Measurements from ENCODE around the gene BMPR1B. TPM values are rescaled to one million over a fixed set of nuclear protein-coding genes. Genes with fewer than 3 reads are reported as not detected.

Gene BMPR1B
- total and polyA plus RNA-seq, 2 donors = 0.13 to 1.7 TPM

DNA sequence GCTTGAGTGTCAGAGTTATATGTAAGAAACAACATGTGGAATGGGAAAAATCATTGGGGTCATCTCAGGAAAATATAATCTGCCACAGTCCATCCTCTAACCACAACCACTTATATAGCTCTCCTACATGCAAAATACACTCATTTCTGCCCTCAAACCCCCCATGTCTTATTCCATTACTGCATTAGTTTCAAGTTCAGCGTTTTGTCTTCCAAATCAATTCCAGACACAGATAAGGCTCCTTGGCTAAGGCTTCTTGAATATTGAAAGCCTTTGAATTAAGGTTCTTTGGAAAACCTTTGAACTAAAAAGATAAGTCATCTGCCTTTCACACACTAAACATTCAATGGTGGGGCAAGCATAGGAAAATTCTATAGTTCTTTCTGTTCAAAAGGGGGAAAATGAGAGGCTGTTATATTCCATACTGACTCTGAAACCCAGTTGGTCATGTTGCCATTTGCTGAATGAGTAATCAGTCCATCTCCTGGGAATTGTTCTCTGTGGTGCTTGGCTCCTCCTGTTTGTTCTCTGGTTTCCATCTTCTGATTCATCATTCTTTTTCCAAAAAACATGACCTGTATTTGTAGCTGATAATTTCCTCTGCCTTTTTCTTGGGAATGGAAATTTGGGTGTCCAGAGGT lies 218.7 kb downstream of the BMPR1B start:
- Histone ChIP-seq H3K36me3 (ENCODE audit: insufficient read depth) (no peaks in the 10 kb centered on the region), H3K4me3 (ENCODE audit: low read depth, low read length) (no peak overlapping the region), H3K4me1 (ENCODE audit: insufficient read depth) (no peaks in the 10 kb centered on the region), H3K27ac (ENCODE audit: low read depth) (no peak overlapping the region)
- 31% methylated on average over 1 of the region's 1 CpG for whole genome bisulfite sequencing
- no peak for DNase-seq (ENCODE audit: extremely low spot score)

DNA sequence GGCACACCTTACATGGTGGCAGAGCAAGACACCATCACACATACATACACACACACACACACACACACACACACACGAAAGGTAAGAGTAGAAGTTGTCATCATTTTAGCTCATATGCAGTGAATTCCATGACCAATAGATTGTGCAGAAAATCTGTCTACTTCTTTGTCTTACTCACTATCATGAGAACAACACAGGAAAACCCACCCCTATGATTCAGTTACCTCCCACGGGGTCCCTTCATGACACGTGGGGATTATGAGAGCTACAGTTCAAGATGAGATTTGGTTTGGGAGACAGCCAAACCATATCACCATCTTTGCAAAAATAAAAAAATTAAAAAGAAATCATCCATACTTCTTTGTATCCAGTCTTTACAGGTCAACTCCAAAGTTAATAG lies 221.1 kb downstream of the BMPR1B start:
- Histone ChIP-seq H3K4me1 (ENCODE audit: insufficient read depth) (no peaks in the 10 kb centered on the region), H3K4me3 (ENCODE audit: low read depth, low read length) (no peak overlapping the region), H3K27ac (ENCODE audit: low read depth) (no peak overlapping the region), H3K36me3 (ENCODE audit: insufficient read depth) (no peaks in the 10 kb centered on the region)
- 70% methylated on average over 3 of the region's 3 CpGs for WGBS
- no peak for DNase-seq (ENCODE audit: extremely low spot score)

DNA sequence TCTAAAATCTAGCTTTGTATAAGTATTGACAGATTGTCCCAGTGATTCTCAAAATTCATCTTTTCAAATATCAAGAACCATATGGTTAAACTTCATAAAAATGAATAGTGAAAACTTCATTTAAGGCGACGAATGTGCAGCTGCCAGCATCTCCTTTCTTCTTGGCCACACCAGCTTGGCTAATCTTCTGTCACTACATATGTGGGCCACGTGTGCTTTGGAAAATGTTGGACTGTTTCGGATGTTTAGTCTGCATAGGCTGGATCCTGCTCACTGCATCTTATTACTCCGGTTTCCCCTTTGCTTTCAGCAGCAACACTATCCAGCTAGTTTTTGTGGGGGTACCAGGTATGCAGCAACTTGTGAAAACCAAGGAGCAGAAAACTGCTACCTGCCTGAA lies 221.9 kb downstream of the BMPR1B start:
- H3K4me1 ChIP-seq (ENCODE audit: insufficient read depth) = no peaks in the 10 kb centered on the region
- H3K27ac ChIP-seq (ENCODE audit: low read depth) = no peak overlapping the region
- H3K4me3 ChIP-seq (ENCODE audit: low read depth, low read length) = no peak overlapping the region
- no peaks in the 10 kb centered on the region for H3K36me3 ChIP-seq (ENCODE audit: insufficient read depth)
- WGBS = 62% methylated on average over 5 of the region's 5 CpGs
- DNase-seq (ENCODE audit: extremely low spot score) = no peak

DNA sequence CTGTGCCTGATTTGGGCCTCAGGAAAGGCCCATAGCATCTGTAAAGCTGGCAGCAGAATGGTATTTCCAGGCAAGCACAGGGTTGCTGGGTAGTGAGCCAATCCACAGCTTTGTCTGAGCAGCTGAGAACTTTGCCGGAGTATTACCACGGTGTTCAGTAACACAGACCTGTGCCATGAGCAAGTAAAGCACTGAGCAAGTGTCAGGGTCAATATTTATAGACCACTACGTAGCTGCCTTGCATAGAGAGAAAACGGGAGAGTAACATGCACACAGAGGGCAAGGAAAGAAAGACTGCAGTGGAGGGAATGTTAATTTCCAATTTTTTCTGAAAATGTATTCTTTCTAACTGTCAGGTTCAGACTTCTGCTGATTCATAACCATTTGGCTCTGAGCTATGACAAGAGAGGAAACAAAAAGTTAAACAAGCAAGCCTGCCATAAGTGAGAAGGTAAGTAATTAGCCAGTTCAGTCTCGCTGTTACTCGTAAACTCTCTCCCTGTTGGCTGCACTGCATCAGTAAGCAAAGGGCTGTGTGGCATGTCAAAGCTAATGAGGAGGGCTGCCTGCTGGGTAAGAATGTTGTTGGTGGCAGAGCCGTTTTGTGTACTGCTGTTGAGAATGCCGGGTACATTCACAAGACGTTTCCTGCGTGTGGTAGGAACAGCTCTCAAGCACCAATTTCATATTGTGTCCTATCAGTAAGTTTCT lies 238.1 kb downstream of the BMPR1B start:
- Histone ChIP-seq H3K36me3 (ENCODE audit: insufficient read depth) (no peaks in the 10 kb centered on the region), H3K4me3 (ENCODE audit: low read depth, low read length) (no peak overlapping the region), H3K4me1 (ENCODE audit: insufficient read depth) (no peaks in the 10 kb centered on the region), H3K27ac (ENCODE audit: low read depth) (no peak overlapping the region)
- 17% methylated on average over 10 of the region's 10 CpGs for WGBS
- DNase-seq (ENCODE audit: extremely low spot score) = no peak

DNA sequence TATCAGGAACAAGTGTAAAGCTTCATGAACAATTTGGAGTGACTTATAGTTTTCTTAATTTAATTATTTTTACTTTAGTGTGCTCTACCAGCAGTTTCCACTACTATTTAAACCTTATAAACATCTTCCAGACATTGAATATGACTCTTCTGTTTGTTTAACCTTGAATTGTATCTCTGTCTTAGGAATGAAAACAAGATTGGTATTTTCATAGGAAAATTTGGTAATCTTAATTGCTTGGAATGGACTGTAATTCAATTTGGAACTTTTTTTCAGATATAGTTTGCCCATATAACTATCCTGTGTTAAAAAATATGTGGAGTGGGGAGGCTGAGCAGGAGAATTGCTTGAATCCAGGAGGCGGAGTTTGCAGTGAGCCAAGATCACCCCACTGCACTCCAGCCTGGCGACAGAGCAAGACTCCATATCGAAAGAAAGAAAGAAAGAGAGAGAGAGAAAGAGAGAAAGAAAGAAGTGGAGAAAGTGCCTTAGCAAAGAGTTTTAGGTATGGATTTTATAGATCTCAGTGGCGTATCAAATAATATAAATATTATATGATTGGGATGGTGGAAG lies 242.4 kb downstream of the BMPR1B start:
- no peak overlapping the region for H3K27ac ChIP-seq (ENCODE audit: low read depth)
- no peaks in the 10 kb centered on the region for H3K36me3 ChIP-seq (ENCODE audit: insufficient read depth)
- no peak for DNase-seq (ENCODE audit: extremely low spot score)
- WGBS = 75% methylated on average over 4 of the region's 4 CpGs
- no peak overlapping the region for H3K4me3 ChIP-seq (ENCODE audit: low read depth, low read length)
- no peaks in the 10 kb centered on the region for H3K4me1 ChIP-seq (ENCODE audit: insufficient read depth)

DNA sequence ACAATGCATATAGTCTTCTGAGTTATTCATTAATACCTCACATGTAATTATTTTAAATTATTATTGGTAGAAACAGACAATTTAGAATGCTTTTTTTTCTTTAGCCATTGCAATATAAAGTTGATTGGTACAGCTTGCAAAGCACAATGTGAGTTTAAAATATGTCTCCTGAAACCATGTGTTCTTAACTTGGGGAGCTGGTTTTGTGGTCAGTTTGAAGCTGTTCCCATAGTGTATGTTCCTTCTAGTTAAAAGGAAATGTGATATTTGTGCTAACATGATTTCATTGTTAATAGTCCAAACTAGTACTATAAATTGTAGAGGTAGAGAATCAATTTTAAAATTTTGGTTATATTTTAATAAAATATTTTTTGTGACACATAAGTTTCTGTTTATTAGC lies 247.2 kb downstream of the BMPR1B start:
- no peak overlapping the region for H3K27ac ChIP-seq (ENCODE audit: low read depth)
- H3K36me3 ChIP-seq (ENCODE audit: insufficient read depth) = no peaks in the 10 kb centered on the region
- H3K4me1 ChIP-seq (ENCODE audit: insufficient read depth) = no peaks in the 10 kb centered on the region
- DNase-seq (ENCODE audit: extremely low spot score) = no peak
- no peak overlapping the region for H3K4me3 ChIP-seq (ENCODE audit: low read depth, low read length)

DNA sequence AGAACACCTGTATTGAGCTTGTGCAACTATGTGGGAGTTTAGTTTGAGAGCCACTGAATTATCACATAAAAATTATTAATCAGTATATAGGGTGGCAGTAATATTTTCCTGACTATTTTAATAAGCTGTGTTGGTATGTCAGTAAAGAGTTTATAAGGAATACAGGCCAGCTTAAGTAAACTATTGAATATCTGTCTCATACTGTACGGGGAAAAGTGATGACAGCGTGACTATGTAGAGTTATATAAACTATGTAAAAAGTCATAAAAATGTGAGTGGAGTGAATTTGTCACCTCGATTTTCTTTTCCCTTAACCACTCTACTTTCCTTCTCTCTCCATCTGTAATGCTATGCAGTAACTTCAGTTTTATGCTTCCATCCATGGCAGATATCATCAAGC lies 250.2 kb downstream of the BMPR1B start:
- no peak overlapping the region for H3K4me3 ChIP-seq (ENCODE audit: low read depth, low read length)
- H3K27ac ChIP-seq (ENCODE audit: low read depth) = no peak overlapping the region
- H3K4me1 ChIP-seq (ENCODE audit: insufficient read depth) = no peaks in the 10 kb centered on the region
- no peaks in the 10 kb centered on the region for H3K36me3 ChIP-seq (ENCODE audit: insufficient read depth)
- 43% methylated on average over 3 of the region's 3 CpGs for WGBS
- no peak for DNase-seq (ENCODE audit: extremely low spot score)

- DNase-seq (ENCODE audit: extremely low spot score) = no peak
- Histone ChIP-seq H3K36me3 (ENCODE audit: insufficient read depth) (no peaks in the 10 kb centered on the region), H3K27ac (ENCODE audit: low read depth) (no peak overlapping the region), H3K4me1 (ENCODE audit: insufficient read depth) (no peaks in the 10 kb centered on the region), H3K4me3 (ENCODE audit: low read depth, low read length) (no peak overlapping the region)
- 97% methylated on average over 2 of the region's 2 CpGs for WGBS
These were observed 255.5 kb downstream of the BMPR1B start for GRCh38 chr4:95013236-95013635.

DNA sequence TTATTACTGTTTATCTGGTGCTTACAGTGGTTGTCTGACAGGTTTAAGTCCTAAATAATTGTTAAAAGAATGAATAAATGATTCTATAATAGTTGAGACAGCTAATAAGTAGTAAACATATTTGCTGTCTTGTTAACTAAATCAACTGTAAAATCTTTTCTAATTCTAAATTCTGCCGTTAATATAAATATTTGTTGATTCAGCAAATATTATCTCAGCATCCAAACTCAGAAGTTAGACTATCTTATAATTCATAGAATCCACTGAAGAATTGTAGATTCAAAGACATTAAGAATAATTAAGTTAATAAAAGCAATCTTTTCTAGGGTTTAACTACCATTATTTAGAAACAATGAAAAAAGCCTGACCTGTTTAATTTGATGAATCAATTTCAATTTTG lies 256.3 kb downstream of the BMPR1B start:
- WGBS = 82% methylated on average over 1 of the region's 1 CpG

DNA sequence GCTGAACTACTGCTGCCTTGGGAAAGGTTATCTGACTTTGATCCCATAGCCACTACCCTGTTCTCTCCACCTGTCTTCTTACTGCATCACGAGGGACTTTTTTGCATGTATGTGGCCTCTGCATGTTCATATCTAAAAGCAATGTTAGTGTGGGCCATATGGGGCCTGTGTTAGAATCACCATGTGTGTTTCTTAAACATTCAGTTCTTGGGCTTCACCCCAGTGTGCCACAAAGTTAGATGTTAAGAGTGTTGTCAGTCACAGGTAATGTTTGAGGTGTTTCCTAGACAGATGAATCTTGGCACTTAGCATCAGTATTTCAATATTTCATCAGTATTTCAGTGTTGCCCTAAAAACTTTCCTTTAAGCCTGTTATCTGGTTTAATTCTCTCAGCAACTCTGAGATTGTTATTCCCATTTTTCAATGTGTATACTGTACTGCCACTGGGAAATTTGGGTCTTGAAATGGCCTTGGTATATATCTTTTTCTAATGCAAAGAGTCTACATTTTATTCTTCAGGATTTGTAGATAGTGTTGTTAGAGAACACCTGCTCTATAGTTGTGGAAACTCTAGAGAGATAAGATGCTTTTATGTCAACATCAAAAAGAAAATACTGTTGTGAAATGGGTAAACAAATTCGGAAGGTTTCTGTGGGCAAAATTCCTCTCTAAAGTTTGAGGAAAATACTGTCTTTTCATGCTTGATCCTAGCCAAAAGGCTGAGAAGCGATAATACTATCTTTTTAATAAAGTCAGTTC lies 259.7 kb downstream of the BMPR1B start:
- 64% methylated on average over 3 of the region's 3 CpGs for WGBS
- Histone ChIP-seq H3K36me3 (ENCODE audit: insufficient read depth) (no peaks in the 10 kb centered on the region), H3K4me1 (ENCODE audit: insufficient read depth) (no peaks in the 10 kb centered on the region), H3K4me3 (ENCODE audit: low read depth, low read length) (no peak overlapping the region), H3K27ac (ENCODE audit: low read depth) (no peak overlapping the region)
- DNase-seq (ENCODE audit: extremely low spot score) = no peak

More for the DNA sequence above, 256.3 kb downstream of the BMPR1B start:
- Histone ChIP-seq H3K4me1 (ENCODE audit: insufficient read depth) (no peaks in the 10 kb centered on the region), H3K27ac (ENCODE audit: low read depth) (no peak overlapping the region), H3K36me3 (ENCODE audit: insufficient read depth) (no peaks in the 10 kb centered on the region), H3K4me3 (ENCODE audit: low read depth, low read length) (no peak overlapping the region)
- DNase-seq (ENCODE audit: extremely low spot score) = no peak

DNA sequence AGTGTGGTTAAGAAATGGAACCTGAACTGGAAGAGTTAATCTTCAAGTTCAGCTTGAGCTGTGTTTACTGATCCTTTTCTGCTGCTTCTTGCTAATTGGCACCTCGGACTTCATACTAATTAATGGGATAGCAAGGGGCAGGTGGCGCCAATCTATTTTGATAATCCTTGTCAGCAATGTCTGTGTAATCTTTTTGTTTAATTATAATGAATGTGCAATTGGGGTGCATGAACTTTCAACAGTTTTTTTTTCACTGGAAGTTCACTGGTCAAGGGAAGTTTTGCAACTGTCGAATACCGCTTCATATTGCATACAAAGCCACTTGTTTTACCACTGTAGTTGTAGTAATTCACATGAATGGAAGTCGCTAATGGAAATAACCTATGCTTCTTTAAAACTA lies 261.0 kb downstream of the BMPR1B start:
- 60% methylated on average over 5 of the region's 5 CpGs for WGBS
- Histone ChIP-seq H3K4me3 (ENCODE audit: low read depth, low read length) (no peak overlapping the region), H3K36me3 (ENCODE audit: insufficient read depth) (no peaks in the 10 kb centered on the region), H3K27ac (ENCODE audit: low read depth) (no peak overlapping the region), H3K4me1 (ENCODE audit: insufficient read depth) (no peaks in the 10 kb centered on the region)
- DNase-seq (ENCODE audit: extremely low spot score) = no peak

DNA sequence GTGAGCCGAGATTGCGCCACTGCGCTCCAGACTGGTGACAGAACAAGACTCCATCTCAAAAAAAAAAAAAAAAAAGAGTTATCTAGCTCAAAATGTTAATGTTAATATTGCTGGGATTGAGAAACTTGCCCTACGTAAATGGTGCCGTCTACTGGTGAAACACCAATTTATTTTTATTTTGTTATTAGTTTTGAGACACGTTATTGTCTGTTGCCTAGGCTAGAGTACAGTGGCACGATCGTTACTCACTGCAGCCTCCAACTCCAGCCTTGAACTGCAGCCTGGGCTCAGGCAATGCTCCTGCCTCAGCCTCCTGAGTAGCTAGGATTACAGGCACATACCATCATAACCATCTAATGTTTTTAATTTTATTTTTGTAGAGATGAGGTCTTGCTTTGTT lies 262.8 kb downstream of the BMPR1B start:
- no peaks in the 10 kb centered on the region for H3K36me3 ChIP-seq (ENCODE audit: insufficient read depth)
- H3K4me3 ChIP-seq (ENCODE audit: low read depth, low read length) = no peak overlapping the region
- no peaks in the 10 kb centered on the region for H3K4me1 ChIP-seq (ENCODE audit: insufficient read depth)
- 94% methylated on average over 8 of the region's 8 CpGs for WGBS
- H3K27ac ChIP-seq (ENCODE audit: low read depth) = no peak overlapping the region
- no peak for DNase-seq (ENCODE audit: extremely low spot score)

- no peak for DNase-seq (ENCODE audit: extremely low spot score)
- Histone ChIP-seq H3K4me3 (ENCODE audit: low read depth, low read length) (no peak overlapping the region), H3K36me3 (ENCODE audit: insufficient read depth) (no peaks in the 10 kb centered on the region), H3K4me1 (ENCODE audit: insufficient read depth) (no peaks in the 10 kb centered on the region), H3K27ac (ENCODE audit: low read depth) (no peak overlapping the region)
- WGBS = 97% methylated on average over 1 of the region's 1 CpG
These were observed 263.3 kb downstream of the BMPR1B start for GRCh38 chr4:95021099-95021498.

DNA sequence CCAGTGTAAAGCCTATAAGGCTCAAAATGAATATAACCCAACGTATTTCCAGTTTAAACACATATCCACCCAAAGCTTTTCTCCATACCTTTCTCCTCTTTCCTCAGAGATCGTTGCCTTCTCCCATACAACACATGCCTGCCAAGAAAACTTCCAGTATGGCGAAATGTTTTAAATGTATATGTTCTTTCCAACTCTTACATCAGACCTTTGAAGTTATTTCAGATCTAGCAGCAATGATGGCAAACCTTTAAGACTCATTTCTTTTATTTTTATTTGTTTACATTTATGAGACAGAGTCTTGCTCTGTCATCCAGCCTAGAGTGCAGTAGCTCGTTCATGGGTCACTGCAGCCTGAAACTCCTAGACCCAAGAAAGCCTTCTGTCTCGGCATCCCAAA lies 265.4 kb downstream of the BMPR1B start:
- no peaks in the 10 kb centered on the region for H3K36me3 ChIP-seq (ENCODE audit: insufficient read depth)
- DNase-seq (ENCODE audit: extremely low spot score) = no peak
- no peak overlapping the region for H3K4me3 ChIP-seq (ENCODE audit: low read depth, low read length)
- no peaks in the 10 kb centered on the region for H3K4me1 ChIP-seq (ENCODE audit: insufficient read depth)
- 74% methylated on average over 5 of the region's 5 CpGs for WGBS
- H3K27ac ChIP-seq (ENCODE audit: low read depth) = no peak overlapping the region
